Activated CD8-positive, alpha-beta memory T cell treated with anti-CD3 and anti-CD28 coated beads for 4 hours (primary cell): ENCODE results near the gene CAPN7.
A peak's percentile ranks its signal among the peaks of the same experiment; 100 is the strongest.
"Not testable (repeated sequence)": the region's sequence is repeated elsewhere in the genome, so short reads cannot be mapped to it uniquely, and the experiment has no call there.

Source experiments
- DNase-seq, 2 donors: peaks; one replicate each; pipeline ENCODE4 v3.0.0-alpha.2; 2020; ENCODE audit warnings: low read depth in 2 of 2

Gene CAPN7

DNA sequence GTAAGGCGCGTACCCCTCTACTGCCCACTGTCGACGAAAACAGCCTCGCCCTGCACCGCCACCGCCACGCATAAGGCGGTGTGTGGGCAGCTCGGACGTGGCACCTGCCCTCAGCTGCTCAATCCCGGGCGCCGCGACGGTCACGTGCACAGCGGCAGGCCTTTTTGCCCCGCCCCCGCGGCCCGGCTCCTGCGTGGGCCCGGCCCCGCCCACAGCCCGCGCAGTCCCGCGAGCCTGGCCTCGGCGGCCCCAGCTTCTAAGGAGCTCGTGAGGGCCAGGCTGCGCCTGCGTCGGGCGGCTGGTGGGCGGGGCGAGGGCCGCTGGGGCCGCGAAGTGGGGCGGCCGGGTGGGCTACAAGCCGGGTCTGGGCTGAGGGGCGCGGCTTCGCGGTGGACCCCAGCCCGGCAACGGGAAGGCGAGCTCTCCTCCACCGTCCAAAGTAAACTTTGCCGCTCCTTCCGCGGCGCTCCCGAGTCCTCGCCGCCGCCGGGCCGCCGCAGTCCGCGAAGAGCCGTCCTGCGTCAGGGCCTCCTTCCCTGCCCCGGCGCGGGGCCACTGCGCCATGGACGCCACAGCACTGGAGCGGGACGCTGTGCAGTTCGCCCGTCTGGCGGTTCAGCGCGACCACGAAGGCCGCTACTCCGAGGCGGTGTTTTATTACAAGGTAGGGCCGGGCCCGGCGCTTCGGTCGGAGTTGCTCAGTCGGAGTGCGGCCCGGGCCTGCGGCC lies at the start of gene CAPN7:
Gene CAPN7 (plus strand): TSS at position 313 of the 728 bp plus-strand sequence. CDS start 250 bp downstream, at position 563.
- peak; percentile 86 to 88 for DNase-seq

- no peak for DNase-seq
Observed at GRCh38 chr3:15157441-15157840, 48.6 kb upstream of the CAPN7 start.

DNA sequence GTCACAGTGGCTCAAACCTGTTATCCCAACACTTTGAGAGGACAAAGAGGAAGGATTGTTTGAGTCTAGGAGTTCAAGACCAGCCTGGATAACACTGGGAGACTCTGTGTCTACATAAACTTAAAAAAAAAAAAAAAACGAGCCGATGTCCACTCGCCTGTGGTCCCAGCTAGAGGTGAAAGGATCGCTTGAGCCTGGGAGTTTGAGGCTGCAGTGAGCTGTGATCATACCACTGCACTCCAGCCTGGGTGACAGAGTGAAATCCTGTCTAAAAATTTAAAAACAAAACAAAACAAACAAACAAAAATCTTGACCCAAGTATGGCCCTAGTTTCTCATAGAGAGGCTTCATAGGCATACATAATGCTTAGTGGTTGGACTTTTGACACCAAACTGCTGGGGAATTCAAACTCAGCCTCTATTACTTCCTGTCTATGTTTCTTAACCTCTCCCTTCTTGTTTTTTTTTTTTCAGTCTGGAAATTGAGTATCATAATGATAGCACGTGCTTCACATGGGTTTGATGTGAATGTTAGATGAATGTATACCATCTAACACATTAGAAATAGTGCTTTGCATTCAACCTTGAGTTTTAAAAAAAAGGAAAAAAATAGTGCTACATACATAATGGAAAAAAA lies 46.4 kb upstream of the CAPN7 start:
- DNase-seq = no peak

- no peak for DNase-seq
Observed at GRCh38 chr3:15160662-15161061, 45.4 kb upstream of the CAPN7 start.

DNA sequence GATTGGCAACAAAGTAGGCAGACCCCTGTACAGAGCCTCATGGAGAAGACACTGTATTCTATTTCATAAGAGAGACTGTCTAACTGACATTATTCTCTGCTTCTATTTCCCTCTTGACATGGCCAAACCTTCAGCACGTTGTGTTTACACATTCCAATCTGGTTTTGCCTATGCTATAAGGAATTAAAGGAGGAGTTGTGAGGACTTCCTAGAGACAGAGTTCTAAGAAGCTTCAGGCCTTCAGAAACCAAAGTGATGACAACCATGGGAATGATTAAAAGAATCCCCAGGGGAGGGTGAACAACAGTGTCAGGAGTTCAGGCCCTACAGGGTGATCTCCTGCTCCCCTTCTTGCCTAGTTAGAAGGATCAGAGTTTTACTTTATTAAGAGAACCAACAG lies 44.9 kb upstream of the CAPN7 start:
- DNase-seq = no peak

GRCh38 chr3:15163656-15164055 lies 42.4 kb upstream of the CAPN7 start:
- not testable (repeated sequence) for DNase-seq

DNA sequence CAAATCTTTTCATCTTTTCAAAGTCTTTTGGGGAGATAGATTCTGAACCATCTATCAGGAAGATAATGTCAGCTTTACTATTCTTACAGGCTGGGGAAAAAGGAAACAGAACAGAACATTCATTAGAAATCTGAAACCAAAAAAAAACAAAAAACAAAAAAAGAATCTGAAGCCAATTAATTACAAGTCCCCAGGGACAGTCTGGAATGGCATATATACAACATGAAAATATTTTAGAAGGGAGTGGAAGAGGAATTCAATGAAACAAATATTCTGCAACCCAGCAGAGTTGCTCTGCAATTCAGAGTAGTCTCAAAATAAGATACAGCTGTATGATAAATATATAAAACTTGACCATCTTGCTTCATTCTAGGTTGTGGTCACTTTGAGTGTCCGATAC lies 41.7 kb upstream of the CAPN7 start:
- DNase-seq = no peak

GRCh38 chr3:15165061-15165460 lies 41.0 kb upstream of the CAPN7 start:
- no peak for DNase-seq

GRCh38 chr3:15166391-15166790 lies 39.7 kb upstream of the CAPN7 start:
- DNase-seq = not testable (repeated sequence)

GRCh38 chr3:15171096-15171495 lies 35.0 kb upstream of the CAPN7 start:
- no peak for DNase-seq

DNA sequence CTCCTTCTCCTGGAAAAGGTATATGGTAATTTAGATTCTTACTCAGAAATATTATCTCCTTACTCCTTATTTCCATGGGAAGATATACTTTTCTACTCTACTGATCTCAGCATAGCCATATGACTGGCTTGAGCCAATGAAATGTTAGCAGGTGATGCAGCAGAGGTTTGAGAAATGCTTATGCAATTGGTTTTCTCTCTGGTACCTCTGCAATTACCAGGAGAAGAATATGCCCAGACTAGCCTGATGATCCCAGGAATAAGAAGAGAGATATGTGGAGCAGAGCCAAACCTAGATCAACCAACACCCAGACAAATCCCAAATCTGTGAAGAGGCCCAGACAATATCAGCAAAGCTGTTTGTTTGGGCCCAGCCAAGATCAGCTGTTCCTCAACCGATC lies 33.2 kb upstream of the CAPN7 start:
- no peak for DNase-seq

GRCh38 chr3:15174953-15175352 lies 31.1 kb upstream of the CAPN7 start:
- no peak for DNase-seq

GRCh38 chr3:15175605-15176004 lies 30.4 kb upstream of the CAPN7 start:
- no peak for DNase-seq

DNA sequence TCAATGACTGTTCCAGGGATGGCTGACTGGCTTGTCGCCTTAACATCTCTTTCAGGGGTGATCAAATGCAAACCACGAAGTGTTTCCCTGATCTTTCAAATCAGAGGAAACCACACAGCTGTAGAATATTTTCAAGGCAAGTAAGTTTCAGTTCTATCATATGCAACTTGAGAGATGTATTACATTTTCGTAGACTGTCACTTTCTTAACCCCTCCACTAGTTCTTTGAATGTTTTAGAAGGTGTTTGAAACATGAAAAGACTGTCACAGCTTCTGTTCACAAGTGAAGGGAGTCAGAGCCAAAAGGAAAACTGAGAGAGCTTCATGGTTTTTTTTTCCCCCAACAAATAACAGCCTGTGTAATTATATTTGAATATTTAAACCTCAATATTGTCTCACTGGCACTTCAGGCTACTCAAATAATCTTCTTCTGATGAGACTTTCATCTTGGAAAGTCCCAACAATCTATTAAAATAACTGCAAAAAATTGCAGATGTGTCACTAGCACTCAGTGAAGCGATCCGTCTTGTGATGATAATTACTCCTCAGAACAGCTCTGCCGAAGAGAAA lies 25.9 kb upstream of the CAPN7 start:
- DNase-seq = no peak

GRCh38 chr3:15181511-15181910 lies 24.5 kb upstream of the CAPN7 start:
- DNase-seq = no peak

DNA sequence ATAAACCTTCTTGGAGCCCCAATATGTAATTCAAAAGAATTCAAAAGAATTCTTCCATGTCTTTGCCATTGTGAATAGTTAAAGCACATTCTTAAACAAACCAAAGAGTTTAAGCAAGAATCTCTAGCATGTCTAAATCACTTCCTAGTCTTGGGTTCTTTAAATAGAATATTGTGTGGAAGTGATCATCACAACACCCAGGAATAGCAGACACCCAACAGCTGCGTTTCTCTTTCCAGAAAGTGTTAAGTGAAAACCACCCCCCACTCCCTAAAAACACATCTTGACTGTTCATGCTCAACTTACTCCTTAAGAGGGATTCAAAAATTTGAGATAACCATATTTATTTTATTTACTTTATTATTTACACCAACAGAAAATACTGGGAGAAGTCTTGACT lies 24.1 kb upstream of the CAPN7 start:
- DNase-seq = no peak

DNA sequence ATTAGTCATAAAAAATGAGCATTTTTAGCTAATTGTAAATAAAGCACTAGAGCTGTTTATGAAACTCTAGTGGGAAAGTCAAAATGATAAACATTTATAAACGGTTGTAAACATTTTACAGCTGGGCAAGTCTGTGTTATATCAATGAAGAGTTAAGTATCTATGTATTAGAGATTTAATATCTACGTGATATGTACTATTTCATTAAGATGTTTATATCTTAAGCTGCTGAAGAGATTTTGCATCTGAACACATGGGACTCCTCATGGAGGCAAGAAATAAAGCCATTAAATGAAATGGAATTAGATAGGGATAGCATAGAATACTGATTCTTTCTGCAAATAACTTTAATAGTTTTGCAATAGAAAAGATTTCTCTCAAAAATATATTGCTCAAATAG lies 23.0 kb upstream of the CAPN7 start:
- no peak for DNase-seq

DNA sequence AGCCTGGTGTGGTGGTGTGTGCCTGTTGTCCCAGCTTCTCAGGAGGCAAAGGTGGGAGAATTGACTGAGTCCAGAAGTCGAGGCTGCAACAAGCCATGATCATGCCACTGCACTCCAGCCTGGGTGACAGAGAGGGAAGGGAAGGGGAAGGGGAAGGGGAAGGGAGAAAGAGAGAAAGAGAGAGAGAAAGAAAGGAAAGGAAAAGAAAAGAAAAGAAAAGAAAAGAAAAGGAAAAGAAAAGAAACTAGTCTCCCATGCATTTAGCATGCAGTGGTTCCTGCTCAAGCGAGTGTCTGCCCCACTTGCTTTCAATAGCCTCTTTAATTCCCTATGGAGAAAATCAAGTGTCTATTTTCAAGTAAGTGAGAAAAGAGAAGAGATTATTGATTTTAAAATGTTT lies 20.6 kb upstream of the CAPN7 start:
- no peak for DNase-seq

DNA sequence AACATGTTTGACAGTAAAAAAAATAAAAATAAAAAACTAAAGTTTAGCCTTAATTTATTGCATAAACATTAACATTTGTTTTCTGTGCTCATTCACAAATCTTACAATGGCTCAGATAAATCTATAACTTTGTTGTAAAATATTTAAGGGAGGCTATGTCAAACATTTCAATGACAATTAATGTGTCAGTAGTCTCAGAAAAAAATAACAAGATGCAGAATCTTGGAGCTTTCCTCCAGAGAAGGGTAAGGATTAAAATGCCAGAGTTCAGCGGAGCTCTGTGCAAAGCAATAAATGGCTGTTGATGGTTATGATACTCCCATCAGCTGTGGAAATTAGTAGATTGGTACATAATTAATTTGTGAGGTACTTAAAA lies 20.0 kb upstream of the CAPN7 start:
- DNase-seq = no peak

DNA sequence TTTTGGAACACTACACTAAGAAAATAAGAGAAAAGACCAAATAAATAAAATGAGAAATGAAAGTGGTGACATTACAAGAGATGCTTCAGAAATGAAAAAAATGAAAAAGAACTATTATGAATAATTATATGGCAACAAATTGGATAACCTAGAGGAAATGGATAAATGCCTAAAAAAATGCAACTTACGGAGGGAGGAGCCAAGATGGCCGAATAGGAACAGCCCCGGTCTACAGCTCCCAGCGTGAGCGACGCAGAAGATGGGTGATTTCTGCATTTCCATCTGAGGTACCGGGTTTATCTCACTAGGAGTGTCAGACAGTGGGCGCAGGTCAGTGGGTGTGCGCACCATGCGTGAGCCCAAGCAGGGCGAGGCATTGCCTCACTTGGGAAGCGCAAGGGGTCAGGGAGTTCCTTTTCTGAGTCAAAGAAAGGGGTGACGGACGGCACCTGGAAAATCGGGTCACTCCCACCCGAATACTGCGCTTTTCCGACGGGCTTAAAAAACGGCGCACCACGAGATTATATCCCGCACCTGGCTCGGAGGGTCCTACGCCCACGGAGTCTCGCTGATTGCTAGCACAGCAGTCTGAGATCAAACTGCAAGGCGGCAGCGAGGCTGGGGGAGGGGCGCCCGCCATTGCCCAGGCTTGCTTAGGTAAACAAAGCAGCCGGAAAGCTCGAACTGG lies 19.4 kb upstream of the CAPN7 start:
- not testable (repeated sequence) for DNase-seq

DNA sequence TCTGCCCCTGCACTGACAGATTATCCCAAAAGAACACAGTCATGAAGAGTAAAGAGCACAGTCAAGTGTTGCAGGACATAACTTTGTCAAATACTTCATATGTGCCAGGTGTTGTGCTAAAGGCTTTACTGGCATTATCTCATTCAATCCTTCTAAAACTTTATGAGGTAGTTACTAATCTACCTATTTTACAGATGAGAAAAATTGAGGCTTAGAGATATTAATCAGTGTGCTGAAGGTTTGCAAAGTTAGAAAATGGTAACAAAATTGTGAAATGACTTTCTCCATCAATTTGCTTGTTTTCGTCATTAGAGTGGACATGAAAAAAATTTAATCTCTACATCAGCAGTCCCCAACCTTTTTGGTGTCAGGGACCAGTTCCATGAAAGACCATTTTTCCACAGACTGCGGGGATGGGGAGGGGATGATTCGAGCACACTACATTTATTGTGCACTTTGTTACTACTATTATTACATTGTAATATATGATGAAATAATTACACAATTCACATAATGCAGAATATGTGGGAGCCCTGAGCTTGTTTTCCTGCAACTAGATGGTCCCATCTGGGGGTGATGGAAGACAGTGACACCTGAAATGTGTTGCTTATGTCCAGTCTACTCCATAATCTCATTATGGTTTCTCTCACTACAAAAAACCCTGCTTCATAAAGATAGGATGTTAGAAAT lies 8.6 kb upstream of the CAPN7 start:
- no peak for DNase-seq

GRCh38 chr3:15198686-15199085 lies 7.4 kb upstream of the CAPN7 start:
- no peak for DNase-seq
